ENCODE measurements around the gene TRIM15. TPM values are rescaled to one million over a fixed set of nuclear protein-coding genes. Genes with fewer than 3 reads are reported as not detected.

The TRIM15 gene
- total and polyA plus RNA-seq, 2 of the 4 experiments (the other 2 are of a cell fraction), result not detected

- H2BK5ac ChIP-seq (ENCODE audit: low read depth, low read length, poor library complexity, severe bottlenecking), result no peak overlapping the region
- no peaks in the 10 kb centered on the region for H3K79me1 ChIP-seq (ENCODE audit: low read depth in 1 of 2, low read length in 2 of 2)
- DNase-seq (no peak), ATAC-seq (ENCODE audit: low read depth) (no peak)
- no peak overlapping the region for H2BK120ac ChIP-seq (ENCODE audit: low read depth, low read length)
- no peak overlapping the region for H3K23ac ChIP-seq (ENCODE audit: low read depth, low read length)
- no peaks in the 10 kb centered on the region for H3K36me3 ChIP-seq (ENCODE audit: control insufficient read depth, insufficient read depth, low read length)
- no peak overlapping the region for H3K18ac ChIP-seq (ENCODE audit: low read depth, low read length)
- TF ChIP-seq MXI1 (IDR thresholded peaks at IDR 0.05; ENCODE audit: borderline replicate concordance, low read depth, low read length) (no peak), CEBPB (IDR thresholded peaks at IDR 0.05; ENCODE audit: low read depth, low read length) (no peak), RCOR1 (IDR thresholded peaks at IDR 0.05; ENCODE audit: insufficient replicate concordance, low read length) (no peak), SMC3 (IDR thresholded peaks at IDR 0.05; ENCODE audit: low read depth, low read length) (no peak), FOS (IDR thresholded peaks at IDR 0.05; ENCODE audit: low read depth, low read length) (no peak), POLR2A (IDR thresholded peaks at IDR 0.05; ENCODE audit: low read depth, low read length) (no peak)
- H2AK5ac ChIP-seq (ENCODE audit: low read depth, low read length), result no peak overlapping the region
- BruUV-seq (replicated peaks), result no TSS peak
- no peak overlapping the region for H3K4me2 ChIP-seq (ENCODE audit: low read depth, low read length)
- intact Hi-C loops (cut with micrococcal nuclease) (no loop called here), dilution Hi-C loops (cut with HindIII; ENCODE audit: low sequenced_read_pairs, unreplicated experiment) (no loop called here), in situ Hi-C loops (cut with MboI; ENCODE audit: low sequenced_read_pairs) (no loop called here)
- H3K27ac ChIP-seq (ENCODE audit: insufficient read depth, low read length), result no peak overlapping the region
- no peak overlapping the region for H3K56ac ChIP-seq (ENCODE audit: extremely low read depth, insufficient read depth, low read length)
- H2BK20ac ChIP-seq (ENCODE audit: low read depth, low read length), result no peak overlapping the region
- H3K27me3 ChIP-seq (ENCODE audit: control insufficient read depth, insufficient read depth, low read length), result peaks cover 26% of the 10 kb centered on the region
- H4K20me1 ChIP-seq (ENCODE audit: insufficient read depth, low read length), result no peaks in the 10 kb centered on the region
- ChIA-PET CTCF (no interaction called here), POLR2A (ENCODE audit: unreplicated experiment) (no interaction called here)
- H3K9me3 ChIP-seq (ENCODE audit: control insufficient read depth, insufficient read depth, low read length), result no peaks in the 10 kb centered on the region
- H4K5ac ChIP-seq (ENCODE audit: low read depth, low read length), result no peak overlapping the region
- no peak overlapping the region for H4K8ac ChIP-seq (ENCODE audit: low read depth in 2 of 2, low read length in 2 of 2)
- WGBS, 2 experiments (ENCODE audit: extremely low coverage in 2 of 2, insufficient read length in 1 of 2), result 61% methylated on average over 2 of the region's 4 CpGs; no CpG with 5 or more reads in 1 of the 2 experiments
- no peak overlapping the region for H3K14ac ChIP-seq (replicated peaks; ENCODE audit: low read depth, low read length)
- H3K9me1 ChIP-seq (ENCODE audit: insufficient read depth, low read length), result no peaks in the 10 kb centered on the region
- H3K4me1 ChIP-seq (ENCODE audit: control insufficient read depth, insufficient read depth, low read length), result no peaks in the 10 kb centered on the region
- H3K4me3 ChIP-seq (ENCODE audit: insufficient read depth, low read depth, low read length), result no peak overlapping the region
- H2AFZ ChIP-seq (replicated peaks; ENCODE audit: low read length, poor library complexity), result no peak overlapping the region
- no peak overlapping the region for H3K4ac ChIP-seq (ENCODE audit: low read depth, low read length)
- no peak overlapping the region for H2BK15ac ChIP-seq (ENCODE audit: low read depth, low read length)
- H4K91ac ChIP-seq (ENCODE audit: insufficient read depth, low read depth, low read length), result no peak overlapping the region
- no peak overlapping the region for H3K9ac ChIP-seq (ENCODE audit: low read depth, low read length)
- H2AK9ac ChIP-seq (replicated peaks; ENCODE audit: low read depth, low read length, poor library complexity), result no peak overlapping the region
Observed at GRCh38 chr6:30152016-30152673, 11.2 kb upstream of the TRIM15 start.
